Fibroblast of skin of right quadriceps (primary cell): ENCODE data around the gene GPI.
A peak's percentile ranks its signal among the peaks of the same experiment; 100 is the strongest.
"Not testable (repeated sequence)": the region's sequence is repeated elsewhere in the genome, so short reads cannot be mapped to it uniquely, and the experiment has no call there.

Experiments used
- DNase-seq: peaks from one replicate; pipeline ENCODE4 v3.0.0-alpha.2; 2013

GPI gene

DNA sequence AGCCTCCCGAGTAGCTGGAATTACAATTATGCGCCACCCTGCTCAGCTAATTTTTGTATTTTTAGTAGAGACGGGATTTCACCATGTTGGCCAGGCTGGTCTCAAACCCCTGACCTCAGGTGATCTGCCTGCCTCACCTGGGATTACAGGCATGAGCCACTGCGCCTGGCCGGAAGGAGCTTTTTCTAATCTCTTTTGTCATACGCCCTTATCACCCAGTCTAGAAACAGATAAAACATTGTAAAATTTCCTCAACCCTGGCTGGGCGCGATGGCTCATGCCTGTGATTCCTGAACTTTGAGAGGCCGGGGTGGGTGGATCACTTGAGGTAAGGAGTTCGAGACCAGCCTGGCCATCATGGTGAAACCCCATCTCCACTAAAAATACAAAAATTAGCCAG lies 4.2 kb downstream of the GPI start:
- not testable (repeated sequence) for DNase-seq

DNA sequence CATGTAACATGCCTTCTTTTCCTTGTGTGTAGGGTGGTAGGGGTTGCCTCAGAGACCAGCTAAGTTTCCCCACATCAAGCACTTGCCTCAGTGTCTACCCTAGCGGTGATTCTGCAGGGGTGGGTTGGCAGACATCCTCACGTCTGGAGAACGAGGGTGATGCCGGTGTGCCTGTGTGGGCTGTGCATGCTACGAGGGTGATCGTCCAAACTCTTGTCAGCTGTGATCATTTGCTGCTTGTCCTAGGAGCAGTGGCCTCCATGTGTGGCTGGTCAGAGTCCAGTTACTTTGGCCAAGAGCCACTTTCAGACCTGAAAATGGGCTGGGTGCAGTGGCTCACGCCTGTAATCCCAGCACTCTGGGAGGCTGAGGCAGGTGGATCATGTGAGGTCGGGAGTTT lies 5.1 kb downstream of the GPI start:
- no peak for DNase-seq

DNA sequence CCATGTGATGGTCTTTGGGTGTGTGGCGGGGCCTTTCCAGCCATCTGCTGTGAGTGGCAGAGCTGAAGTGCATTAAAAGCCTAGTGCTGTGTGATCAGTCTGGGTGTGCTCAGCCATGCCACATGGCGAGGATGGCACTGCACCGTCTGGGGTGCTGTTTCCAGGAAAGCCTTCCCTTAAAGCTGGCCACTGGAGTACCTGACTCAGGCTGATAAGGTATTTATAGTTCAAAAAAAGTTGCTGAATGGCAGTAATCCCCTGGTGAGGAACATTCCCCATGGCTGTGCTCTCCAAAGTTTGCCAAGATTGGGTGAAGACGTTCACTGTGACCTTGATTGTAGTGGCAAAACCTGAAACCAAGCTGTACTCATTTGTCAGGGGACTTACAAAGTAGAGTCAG lies 6.0 kb downstream of the GPI start:
- no peak for DNase-seq

DNA sequence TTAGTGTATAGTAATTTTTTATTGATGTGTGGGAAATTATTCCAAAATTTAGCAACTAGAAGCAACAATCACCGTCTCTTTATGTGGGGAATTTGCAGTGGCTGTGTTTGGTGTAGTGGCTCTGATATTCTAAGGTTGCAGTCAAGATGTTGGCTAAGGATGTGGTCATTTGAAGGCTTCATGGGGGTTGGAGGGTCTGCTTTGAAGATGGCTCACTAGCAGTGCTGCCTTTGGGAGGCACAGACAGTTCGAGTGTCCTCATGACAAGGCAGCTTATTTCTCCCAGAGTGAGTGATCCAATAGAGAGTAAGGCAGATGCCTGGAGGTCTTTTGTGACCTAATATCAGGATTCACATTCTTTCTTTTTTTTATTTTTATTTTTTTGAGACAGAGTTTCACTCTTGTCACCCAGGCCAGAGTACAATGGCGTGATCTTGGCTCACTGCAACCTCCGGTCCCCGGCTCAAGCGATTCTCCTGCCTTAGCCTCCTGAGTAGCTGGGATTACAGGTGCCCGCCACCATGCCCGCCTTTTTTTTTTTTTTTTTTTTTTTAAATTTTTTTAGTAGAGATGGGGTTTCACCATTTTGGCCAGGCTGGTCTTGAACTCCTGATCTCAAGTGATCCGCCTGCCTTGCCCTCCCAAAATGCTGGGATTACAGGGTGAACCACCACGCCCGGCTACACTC lies 8.7 kb downstream of the GPI start:
- DNase-seq, result no peak

DNA sequence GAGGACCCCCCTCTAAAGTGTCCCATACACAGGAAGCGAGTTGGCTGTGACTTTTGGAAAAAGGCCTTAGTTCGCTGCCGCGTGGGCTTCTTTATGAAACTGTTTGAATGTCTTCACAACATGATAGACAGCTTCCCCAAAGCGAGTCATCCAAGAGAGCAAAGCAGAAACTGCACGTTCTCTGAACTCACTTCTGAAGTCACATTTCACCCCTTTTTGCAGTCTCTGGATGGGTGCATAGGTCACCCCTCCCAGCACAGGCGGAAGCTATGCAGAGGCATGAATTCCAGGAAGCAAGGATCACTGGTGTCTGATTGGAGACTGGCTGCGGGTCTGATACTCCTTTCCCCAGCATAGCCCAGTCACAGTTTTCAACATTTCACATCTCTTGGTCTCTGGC lies 10.6 kb downstream of the GPI start:
- no peak for DNase-seq

DNA sequence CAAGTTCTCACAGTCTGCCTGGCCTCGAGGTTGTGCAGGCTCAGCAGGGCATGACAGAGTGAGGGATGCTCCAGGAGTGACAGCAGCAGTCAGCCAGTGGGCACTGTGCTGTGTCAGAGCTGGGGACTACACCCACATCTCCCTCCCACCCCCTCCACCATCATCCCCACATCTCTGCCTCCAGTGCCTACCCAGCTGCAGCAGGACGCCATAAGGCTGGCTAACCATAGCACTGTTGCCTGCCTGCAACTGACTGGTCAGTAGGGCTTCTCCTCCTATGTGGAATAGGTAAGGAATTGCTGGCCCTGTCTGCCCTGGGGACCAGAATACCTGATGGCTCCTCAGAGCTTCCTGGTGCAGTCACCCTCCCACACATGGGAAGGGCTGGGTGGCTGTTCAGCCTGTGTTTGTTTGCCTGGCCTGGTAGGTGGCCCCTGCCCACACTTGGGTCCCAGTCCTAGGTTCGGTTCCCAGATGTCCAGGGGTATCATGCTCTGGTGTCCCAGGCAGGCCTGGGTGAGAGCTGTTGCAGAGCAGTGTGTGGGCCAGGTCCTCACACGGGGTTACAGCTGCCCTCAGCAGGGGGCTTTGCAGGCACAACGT lies 15.7 kb downstream of the GPI start:
- DNase-seq, result no peak

DNA sequence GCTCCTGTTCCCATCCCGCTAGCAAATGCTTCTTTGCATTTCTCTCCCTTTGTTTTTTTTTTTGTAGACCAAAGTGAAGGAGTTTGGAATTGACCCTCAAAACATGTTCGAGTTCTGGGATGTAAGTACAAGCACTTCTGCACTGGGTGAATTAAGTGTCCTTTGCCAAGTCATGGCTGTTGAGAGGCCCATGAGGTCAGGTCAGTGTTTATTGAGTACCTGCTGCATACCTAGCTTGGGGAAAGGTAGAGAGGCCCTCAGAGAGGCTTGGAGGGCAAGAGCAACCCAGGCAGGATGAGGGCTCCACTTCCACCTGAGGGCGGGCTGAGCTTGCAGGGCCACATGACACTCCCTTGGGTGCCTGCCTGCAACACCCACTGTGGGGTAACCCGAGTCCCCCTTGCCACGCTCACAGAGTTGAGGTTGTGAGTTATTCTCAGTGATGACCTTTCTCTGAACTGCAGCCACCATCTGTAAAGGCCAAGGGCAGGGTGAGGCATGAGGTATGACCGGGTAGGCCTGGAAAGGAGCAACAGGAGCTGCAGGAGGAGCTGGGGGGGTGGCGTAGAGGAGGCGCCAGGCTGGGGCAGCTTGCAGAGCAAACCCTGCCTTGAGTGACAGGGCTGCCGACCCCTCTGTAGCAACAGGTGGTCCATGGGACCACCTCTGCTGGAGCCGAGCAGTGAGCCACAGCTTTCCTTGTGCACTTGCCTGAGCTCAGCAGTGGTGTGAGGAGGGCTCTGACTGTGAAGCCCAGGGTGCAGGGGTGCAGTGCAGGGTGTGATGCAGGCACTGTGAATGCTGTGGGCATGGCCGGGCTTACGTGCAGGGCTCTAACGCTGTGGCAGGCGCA lies 16.6 kb downstream of the GPI start:
- DNase-seq, result no peak

DNA sequence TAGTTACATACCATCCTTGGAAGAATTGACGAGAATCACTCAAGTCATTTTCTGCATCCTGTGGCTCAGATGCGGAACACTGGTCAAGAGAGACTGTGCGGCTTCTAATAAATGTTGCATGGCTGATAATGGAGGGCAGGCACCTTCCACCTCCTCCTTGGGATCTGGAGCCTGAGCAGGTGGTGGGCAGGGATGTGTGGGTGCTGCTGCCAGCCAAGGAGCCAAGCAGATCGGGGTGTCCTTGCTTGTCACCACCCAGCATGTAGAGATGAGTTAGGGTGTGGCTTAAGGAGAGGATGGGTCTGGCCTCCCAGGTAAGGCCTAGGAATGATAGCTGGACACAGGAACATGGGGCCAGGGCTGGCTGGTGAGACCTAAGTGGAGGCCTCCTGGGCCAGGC lies 17.5 kb downstream of the GPI start:
- DNase-seq, result no peak

DNA sequence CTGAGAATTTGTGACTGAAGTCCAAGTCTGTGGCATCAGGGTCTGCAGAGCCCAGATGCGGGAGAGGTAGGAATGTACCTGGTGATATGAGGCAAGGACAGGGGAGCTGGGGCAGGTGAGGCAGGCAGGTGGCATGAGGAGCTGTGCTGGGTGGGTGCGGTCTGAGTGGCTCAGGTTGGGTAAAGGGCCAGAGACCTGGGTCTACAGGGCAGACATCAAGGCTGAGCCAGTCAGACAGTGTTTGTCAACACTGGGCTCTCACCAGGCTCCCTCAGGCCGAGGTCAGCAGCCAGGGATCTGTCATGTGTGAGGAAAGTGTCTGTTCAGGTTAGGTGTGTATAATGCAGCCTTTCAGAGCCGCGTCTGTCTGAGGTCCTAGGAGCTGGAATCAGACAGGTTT lies 18.6 kb downstream of the GPI start:
- DNase-seq, result no peak

DNA sequence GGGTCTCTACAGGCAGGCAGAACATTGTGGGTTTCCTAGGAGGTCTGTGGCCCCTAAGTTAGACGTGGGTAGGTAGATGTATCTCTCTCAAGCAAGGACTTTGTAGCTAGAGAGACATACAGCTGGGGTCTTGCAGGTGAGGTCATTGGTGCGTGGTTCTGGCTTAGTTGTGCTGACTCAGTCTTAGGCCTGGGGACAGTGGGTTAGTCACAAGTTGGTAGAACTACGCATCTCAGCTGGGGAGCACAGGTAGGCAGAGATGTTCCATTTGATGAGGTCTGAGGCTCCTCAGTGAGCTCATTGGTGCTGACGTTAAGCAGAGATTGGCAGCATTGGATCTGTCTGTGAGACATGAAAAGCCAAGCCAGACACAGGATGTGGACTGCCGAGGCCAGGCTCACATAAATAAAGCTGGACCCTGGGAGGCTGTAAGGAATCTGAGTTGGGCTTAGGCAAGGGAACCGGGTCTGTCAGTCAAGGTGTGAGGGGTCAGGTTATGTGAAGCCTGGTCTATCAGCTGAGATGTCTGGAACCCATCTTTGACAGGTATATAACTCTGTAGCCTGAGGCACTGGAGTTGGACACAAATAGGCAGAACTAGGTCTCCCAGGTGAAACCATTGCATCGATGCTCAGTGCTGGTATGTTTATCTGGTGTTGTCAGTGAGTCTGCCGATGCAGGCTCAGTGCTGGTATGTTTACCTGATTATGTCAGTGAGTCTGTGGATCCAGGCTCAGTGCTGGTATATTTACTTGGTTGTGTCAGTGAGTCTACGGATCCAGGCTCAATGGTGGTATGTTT lies 21.8 kb downstream of the GPI start:
- no peak for DNase-seq

DNA sequence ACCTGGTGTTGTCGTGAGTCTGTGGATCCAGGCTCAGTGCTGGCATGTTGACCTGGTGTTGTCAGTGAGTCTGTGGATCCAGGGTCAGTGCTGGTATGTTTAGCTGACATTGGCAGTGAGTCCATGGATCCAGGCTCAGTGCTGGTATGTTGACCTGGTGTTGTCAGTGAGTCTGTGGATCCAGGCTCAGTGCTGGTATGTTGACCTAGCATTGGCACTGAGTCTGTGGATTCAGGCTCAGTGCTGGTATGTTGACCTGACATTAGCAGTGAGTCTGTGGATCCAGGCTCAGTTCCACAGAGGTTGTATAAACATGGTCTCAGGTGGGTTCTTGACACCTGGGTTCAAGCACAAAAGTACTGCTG lies 22.4 kb downstream of the GPI start:
- no peak for DNase-seq

DNA sequence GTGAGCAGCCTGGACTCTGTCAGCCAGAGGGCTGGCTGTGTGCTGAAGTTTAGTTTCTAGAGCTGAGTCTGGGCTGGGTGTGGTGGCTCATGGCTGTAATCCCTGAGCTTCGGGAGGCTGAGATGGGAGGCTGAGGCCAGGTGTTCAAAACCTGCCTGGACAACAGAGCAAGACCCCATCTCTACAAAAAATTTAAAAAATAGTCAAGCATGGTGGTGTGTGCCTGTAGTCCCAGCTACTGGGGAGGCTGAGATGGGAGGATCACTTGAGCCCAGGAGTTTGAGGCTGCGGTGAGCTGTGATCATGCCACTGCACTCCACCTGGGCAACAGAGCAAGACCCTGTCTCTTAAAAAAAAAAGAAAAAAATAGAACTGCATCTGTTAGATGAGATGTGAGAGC lies 23.7 kb downstream of the GPI start:
- not testable (repeated sequence) for DNase-seq

DNA sequence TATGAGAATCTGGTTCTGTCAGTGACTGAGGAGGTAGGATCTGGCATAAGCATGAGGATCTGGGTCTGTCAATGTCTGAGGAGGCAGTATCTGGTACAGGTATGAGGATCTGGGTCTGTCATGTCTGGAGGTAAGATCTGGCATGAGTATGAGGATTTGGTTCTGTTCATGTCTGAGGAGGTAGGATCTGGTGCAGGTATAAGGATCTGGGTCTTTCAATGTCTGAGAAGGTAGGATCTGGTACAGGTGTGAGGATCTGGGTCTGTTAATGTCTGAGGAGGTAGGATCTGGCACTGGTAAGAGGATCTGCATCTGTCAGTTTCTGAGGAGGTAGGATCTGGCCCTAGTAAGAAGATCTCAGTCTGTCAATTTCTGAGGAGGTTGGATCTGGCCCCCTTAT lies 26.8 kb downstream of the GPI start:
- no peak for DNase-seq

DNA sequence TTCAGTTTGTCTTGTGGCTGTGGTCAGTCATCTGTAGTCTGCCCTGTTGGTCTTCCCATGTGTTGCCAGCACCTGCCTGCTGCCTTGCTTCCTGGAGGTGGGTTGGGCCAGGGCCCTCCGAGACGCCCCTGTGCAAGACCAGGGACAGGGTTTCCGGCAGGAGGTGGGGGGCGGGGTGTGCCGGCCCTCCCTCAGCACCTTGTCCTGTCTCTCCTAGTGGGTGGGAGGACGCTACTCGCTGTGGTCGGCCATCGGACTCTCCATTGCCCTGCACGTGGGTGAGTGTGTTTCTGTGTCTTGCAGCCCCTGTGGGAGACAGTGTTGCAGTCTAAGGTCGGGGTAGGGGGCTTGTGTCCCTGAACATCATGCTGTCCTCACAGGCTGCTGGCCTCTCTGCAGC lies 28.0 kb downstream of the GPI start:
- no peak for DNase-seq

DNA sequence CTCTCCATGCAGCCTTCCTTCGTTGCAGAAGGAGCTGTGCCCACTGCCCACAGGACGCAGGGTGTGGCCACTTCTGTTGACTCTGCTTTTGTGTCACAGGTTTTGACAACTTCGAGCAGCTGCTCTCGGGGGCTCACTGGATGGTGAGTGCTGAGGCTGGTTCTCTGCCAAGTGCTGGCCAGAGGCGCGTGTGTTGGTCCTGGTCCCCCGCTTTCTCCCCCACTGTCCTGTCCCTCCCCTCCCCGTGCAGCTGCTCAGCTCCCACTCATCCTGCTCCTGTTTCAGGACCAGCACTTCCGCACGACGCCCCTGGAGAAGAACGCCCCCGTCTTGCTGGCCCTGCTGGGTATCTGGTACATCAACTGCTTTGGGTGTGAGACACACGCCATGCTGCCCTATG lies 28.6 kb downstream of the GPI start:
- DNase-seq, result no peak

DNA sequence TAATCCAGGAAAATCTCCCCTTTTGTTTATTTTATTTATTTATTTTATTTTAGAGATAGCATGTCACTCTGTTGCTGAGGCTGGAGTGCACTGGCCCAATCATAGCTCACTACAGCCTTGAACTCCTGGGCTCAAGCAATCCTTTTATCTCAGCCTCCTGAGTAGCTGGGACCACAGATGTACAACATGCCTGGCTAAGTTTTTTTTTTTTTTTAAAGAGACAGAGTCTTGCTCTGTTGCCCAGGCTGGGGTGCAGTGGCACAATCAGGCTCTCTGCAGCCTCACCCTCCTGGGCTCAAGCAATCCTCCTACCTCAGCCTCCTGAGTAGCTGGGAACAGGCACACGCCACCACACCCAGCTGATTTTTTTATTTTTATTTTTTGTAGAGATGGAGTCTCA lies 32.9 kb downstream of the GPI start:
- DNase-seq, result no peak

DNA sequence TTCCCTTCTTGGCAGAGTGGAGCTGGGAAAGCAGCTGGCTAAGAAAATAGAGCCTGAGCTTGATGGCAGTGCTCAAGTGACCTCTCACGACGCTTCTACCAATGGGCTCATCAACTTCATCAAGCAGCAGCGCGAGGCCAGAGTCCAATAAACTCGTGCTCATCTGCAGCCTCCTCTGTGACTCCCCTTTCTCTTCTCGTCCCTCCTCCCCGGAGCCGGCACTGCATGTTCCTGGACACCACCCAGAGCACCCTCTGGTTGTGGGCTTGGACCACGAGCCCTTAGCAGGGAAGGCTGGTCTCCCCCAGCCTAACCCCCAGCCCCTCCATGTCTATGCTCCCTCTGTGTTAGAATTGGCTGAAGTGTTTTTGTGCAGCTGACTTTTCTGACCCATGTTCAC lies 34.9 kb downstream of the GPI start:
- DNase-seq, result no peak

DNA sequence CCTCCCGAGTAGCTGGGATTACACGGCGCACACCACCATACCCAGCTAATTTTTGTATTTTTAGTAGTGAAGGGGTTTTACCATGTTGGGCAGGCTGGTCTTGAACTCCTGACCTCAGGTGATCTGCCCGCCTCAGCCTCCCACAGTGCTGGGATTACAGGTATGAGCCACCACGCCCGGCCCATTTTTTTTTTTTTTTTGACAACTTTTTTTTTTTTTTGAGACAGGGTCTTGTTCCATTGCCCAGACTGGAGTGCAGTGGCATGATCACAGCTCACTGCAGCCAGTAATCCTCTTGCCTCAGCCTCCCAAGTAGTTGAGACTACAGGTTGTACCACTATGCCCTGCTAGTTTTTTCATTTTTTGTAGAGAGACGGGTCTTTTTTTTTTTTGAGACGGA lies 35.8 kb downstream of the GPI start:
- DNase-seq, result not testable (repeated sequence)

DNA sequence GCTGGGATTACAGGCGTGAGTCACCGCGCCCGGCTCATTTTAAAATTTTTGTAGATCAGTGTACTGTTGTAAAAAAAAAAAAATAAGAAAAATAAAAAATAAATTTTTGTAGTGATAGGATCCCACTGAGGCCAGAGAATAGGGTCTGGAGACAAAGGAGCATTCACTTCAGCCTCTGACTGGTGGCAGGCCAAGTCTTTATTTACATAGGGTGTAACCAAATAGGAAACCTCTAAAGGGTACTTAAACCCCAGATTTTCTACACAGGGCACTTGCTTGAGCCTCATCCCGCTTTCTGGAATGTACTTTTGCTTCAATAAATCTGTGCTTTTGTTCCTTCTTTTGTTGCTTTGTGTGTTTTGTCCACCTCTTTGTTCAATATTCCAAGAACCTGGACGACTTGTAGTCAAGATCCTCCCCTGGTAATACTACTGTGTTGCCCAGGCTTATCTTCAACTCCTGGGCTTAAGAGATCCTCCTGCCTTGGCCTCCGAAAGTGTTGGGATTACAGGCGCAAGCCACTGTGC lies 37.1 kb downstream of the GPI start:
- DNase-seq, result no peak

DNA sequence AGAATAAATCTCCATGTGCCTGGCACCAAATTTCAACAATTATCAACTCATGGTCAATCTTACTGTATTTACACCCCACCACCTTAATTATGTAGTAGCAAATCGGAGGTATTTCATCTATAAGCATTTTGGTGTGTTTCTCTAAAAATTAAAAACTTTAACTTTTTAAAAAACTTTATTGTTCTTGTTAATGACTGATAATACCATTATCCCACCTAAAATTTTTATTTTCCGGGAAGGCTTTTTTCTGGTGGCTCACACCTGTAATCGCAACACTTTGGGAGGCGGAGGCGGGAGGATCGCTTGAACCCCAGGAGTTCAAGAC lies 38.8 kb downstream of the GPI start:
- no peak for DNase-seq

DNA sequence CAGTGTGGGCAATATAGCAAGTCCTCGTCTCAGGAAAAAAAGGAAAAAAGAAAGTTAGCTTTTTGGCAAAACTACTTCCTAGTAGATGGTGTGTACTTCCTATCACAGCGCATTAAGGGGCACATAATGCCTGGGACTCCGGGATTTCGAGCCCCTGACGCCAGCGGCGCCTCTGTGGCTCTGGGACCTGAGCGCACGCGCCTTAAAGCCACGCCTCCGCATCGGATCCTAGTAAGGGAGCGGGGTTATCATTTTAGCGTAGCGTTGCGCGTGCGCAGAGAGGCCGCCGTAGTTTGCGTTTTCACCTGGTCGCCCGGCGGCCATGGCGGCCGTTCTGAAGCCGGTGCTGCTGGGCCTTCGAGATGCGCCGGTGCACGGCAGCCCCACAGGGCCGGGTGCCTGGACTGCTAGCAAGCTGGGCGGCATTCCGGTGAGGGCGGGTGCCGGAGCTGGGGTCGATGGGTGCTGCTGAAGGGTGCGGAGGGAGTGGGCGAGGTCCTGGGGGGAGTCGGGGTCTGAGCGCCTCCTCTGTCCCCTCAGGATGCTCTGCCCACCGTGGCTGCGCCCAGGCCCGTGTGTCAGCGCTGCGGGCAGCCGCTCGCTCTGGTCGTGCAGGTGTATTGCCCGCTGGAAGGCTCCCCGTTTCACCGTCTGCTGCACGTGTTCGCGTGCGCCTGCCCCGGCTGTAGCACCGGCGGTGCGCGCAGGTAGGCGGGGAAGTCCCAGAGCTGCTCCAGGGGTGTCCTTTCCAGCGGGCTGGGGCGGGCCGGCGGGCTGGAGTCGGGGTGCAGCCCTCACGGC lies 39.3 kb downstream of the GPI start, which contains the start of gene PDCD2L:
Gene PDCD2L, plus strand, starts transcription at position 291 of the 801 bp plus-strand sequence. Its CDS starts 32 bp downstream, at position 323.
- peak; percentile 84 for DNase-seq
